K562 (cell line): Measurements from ENCODE around the gene ORC5. TPM values are rescaled to one million over a fixed set of nuclear protein-coding genes. Genes with fewer than 3 reads are reported as not detected.
A peak's percentile ranks its signal among the peaks of the same experiment; 100 is the strongest.

Experiments used
- ATAC-seq: fragments of 200-7000 bp; cut with Tn5 transposase; 3 replicates; pipeline ENCODE4 v1.9.1; 2020; ENCODE audit warnings: moderate library complexity
- BruUV-seq: library from RNA; stranded (reverse); fragments of 400-500 nt; replicated peaks from 2 replicates; lab custom pipeline; 2021; lab: Mats Ljungman, UMichigan
- CTCF ChIA-PET: fragments of 300-600 bp; formaldehyde crosslinking; extraction: SDS; loops from one replicate; lab custom pipeline; 2021; ENCODE audit warnings: low intra/inter-chr PET ratio; lab: Yijun Ruan, JAX
- POLR2A ChIA-PET: fragments of 300-600, 350-650 bp; sonication (Branson Sonifier 250); formaldehyde crosslinking; extraction: SDS; loops from one replicate; lab custom pipeline; 2021; ENCODE audit warnings: antibody characterized with exemption, inconsistent platforms; lab: Yijun Ruan, JAX
- DNase-seq, 4 experiments: peaks; one replicate each; pipeline versions ENCODE4 v3.0.0 to v3.0.0-alpha.2; 2011 to 2018; ENCODE audit warnings: low spot score in 3 of 4, mixed read lengths in 3 of 4; ENCODE audit errors: extremely low read depth in 1 of 4
- FAIRE-seq: peaks from 2 replicates; lab custom pipeline; 2011; peaks lifted over from hg19 to GRCh38; lab: Jason Lieb, UNC
- H2AFZ ChIP-seq: 2 replicates; pipeline ENCODE4 v1.6.0; 2011; ENCODE audit warnings: low read depth, low read length, control low read depth, inconsistent platforms
- H3K27ac ChIP-seq: fragments of 200-600 bp; 3 replicates; pipeline ENCODE4 v1.8.0; 2011; ENCODE audit warnings: low read depth, mild to moderate bottlenecking, control low read depth, inconsistent platforms, low read length, moderate library complexity, mixed read lengths; ENCODE audit errors: extremely low read depth
- H3K27me3 ChIP-seq, 2 experiments: fragments of 300-600 bp in 1 of 2; 2 replicates in 1 of 2; 3 replicates in 1 of 2; pipeline versions ENCODE4 v1.6.0 to v1.8.0; 2011; ENCODE audit warnings: inconsistent platforms in 2 of 2, low read length in 2 of 2, mild to moderate bottlenecking in 1 of 2, mixed read lengths in 1 of 2, moderate library complexity in 1 of 2; ENCODE audit not compliant: control insufficient read depth in 2 of 2, insufficient read depth in 2 of 2
- H3K36me3 ChIP-seq: fragments of 300-600 bp; 3 replicates; pipeline ENCODE4 v1.8.0; 2011; ENCODE audit warnings: mild to moderate bottlenecking, low read length, inconsistent platforms; ENCODE audit not compliant: control insufficient read depth, insufficient read depth
- H3K4me1 ChIP-seq, 2 experiments: fragments of 200-600 bp in 1 of 2; replicated peaks in 1 of 2; 2 replicates in 1 of 2; 3 replicates in 1 of 2; pipeline versions ENCODE4 v1.5.1 to v1.8.0; 2011; ENCODE audit warnings: inconsistent platforms in 2 of 2, low read length in 2 of 2, mild to moderate bottlenecking in 1 of 2, mixed read lengths in 1 of 2, moderate library complexity in 1 of 2; ENCODE audit not compliant: control insufficient read depth in 2 of 2, insufficient read depth in 2 of 2
- H3K4me2 ChIP-seq: 2 replicates; pipeline ENCODE4 v1.6.1; 2011; ENCODE audit warnings: low read length, control low read depth, inconsistent platforms, mixed read lengths; ENCODE audit not compliant: insufficient read depth
- H3K4me3 ChIP-seq: fragments of 200-600 bp; sonication (generic), shearing (Covaris generic); 2 replicates; pipeline ENCODE4 v1.5.1; 2016; ENCODE audit warnings: control low read depth, inconsistent platforms
- H3K79me2 ChIP-seq: fragments of 200-600 bp; 3 replicates; pipeline ENCODE4 v1.8.0; 2011; ENCODE audit warnings: low read length, inconsistent platforms; ENCODE audit not compliant: control insufficient read depth, insufficient read depth
- H3K9ac ChIP-seq, 2 experiments: 2 replicates each; pipeline versions ENCODE4 v1.6.0 to v1.6.1; 2011; ENCODE audit warnings: low read depth in 2 of 2, low read length in 2 of 2, control low read depth in 1 of 2, inconsistent platforms in 1 of 2, mild to moderate bottlenecking in 1 of 2, mixed read lengths in 1 of 2; ENCODE audit not compliant: insufficient read depth in 1 of 2
- H3K9me1 ChIP-seq: one replicate; pipeline ENCODE4 v1.6.0; 2011; ENCODE audit warnings: inconsistent platforms, mild to moderate bottlenecking, low read length, moderate library complexity; ENCODE audit not compliant: control insufficient read depth, insufficient read depth
- H3K9me3 ChIP-seq: replicated peaks from 2 replicates; pipeline ENCODE4 v1.5.1; 2011; ENCODE audit warnings: low read depth, low read length, inconsistent platforms; ENCODE audit not compliant: control insufficient read depth, insufficient read depth
- H4K20me1 ChIP-seq: replicated peaks from 2 replicates; pipeline ENCODE4 v1.6.1; 2011; ENCODE audit warnings: low read length, inconsistent platforms, mixed read lengths; ENCODE audit not compliant: control insufficient read depth, insufficient read depth
- ATF4 ChIP-seq: fragments of 450-650 bp; formaldehyde crosslinking; IDR thresholded peaks from 2 replicates; pipeline ENCODE4 v1.4.0; 2022; ENCODE audit warnings: mild to moderate bottlenecking, moderate library complexity
- SRSF1 ChIP-seq: fragments of 200-400 bp; formaldehyde crosslinking; IDR thresholded peaks from 2 replicates; pipeline ENCODE4 v1.6.1; 2017; ENCODE audit warnings: mild to moderate bottlenecking, low read depth, low read length, moderate library complexity
- ZNF436 ChIP-seq: fragments of 250-450, 450-650 bp; sonication (Bioruptor Pico); formaldehyde crosslinking; IDR thresholded peaks from 2 replicates; pipeline ENCODE4 v1.7.0; 2020; ENCODE audit warnings: mild to moderate bottlenecking
- ZNF561 ChIP-seq: fragments of 450-650 bp; formaldehyde crosslinking; conservative IDR thresholded peaks from 2 replicates; pipeline ENCODE4 v1.4.0; 2020; ENCODE audit warnings: mild to moderate bottlenecking, moderate library complexity
- ZNF584 ChIP-seq: fragments of 200-800 bp; sonication (Bioruptor generic); IDR thresholded peaks from 2 replicates; pipeline ENCODE4 v1.6.1; 2016; ENCODE audit warnings: low read depth, mild to moderate bottlenecking, missing genetic modification characterization, missing compliant biosample characterization
- WGBS: fragments of 100-300 bp; shearing (Covaris generic); methylation state at CpG from one replicate; pipeline ENCODE4 v1.1.6; 2016; ENCODE audit warnings: low coverage, mixed read lengths; ENCODE audit not compliant: insufficient coverage; ENCODE audit errors: missing lambda C conversion rate; 5-methylcytosine and 5-hydroxymethylcytosine counted together
- in situ Hi-C: fragments of 300-500 bp; cut with MboI; formaldehyde crosslinking; loops from 4 replicates; pipeline ENCODE4 v1.15.0; 2018; ENCODE audit warnings: inconsistent platforms, mixed read lengths
- intact Hi-C: fragments of 100-400 bp; cut with micrococcal nuclease; formaldehyde crosslinking; loops from 2 replicates; pipeline ENCODE4 v1.14.2; 2022
- polyA plus RNA-seq, 8 experiments: library from polyadenylated mRNA; depleted of rRNA in 4 of 8; stranded (reverse) in 5 of 8; unstranded in 3 of 8; fragments of >200 nt; fragmentation: Nextera tagmentation in 2 of 8; fragmentation: Illumina TruSeq in 1 of 8; extraction: Ambion mirVana in 2 of 8; extraction: Trizol in 1 of 8; gene quantifications; 2 replicates each; pipeline versions ENCODE4 v1.2.1 to v1.2.3, GENCODE V29; 2011 to 2014; ENCODE audit warnings: inconsistent platforms in 1 of 8, missing spikeins in 1 of 8
- total RNA-seq, 7 experiments: library from RNA; depleted of rRNA in 6 of 7; stranded (reverse); fragments of >200 nt in 6 of 7; fragmentation: Illumina TruSeq in 2 of 7; extraction: Trizol in 2 of 7; gene quantifications; 2 replicates each; pipeline versions ENCODE4 v1.2.1 to v1.2.3, GENCODE V29; 2011 to 2021; ENCODE audit warnings: low replicate concordance in 1 of 7

The ORC5 gene
- total and polyA plus RNA-seq, 9 of the 15 experiments (the other 6 are each of a cell fraction or from before 2014, with no cell fraction given), result 29.8 to 136 (median 54.8) TPM

GRCh38 chr7:104091242-104091641 is 116.6 kb downstream of the ORC5 start:
- Histone ChIP-seq H3K4me1 (peaks cover 10 to 39% of the 10 kb centered on the region in 2 experiments; a peak in 4 of 5 replicates), H3K9ac (no peak overlapping the region), H3K79me2 (no peaks in the 10 kb centered on the region), H4K20me1 (no peaks in the 10 kb centered on the region), H3K9me3 (no peaks in the 10 kb centered on the region), H3K9me1 (no peaks in the 10 kb centered on the region), H2AFZ (peak overlapping the region; percentile 70; the same call in 1 of the 2 replicates), H3K27ac (no peak overlapping the region), H3K27me3 (no peaks in the 10 kb centered on the region), H3K4me3 (no peak overlapping the region), H3K4me2 (peak overlapping the region; percentile 4; the same call in 1 of the 2 replicates), H3K36me3 (no peaks in the 10 kb centered on the region)
- ATAC-seq (no peak), DNase-seq (no peak), FAIRE-seq (no peak)
- WGBS, result 21% methylated on average over 4 of the region's 4 CpGs
- no TSS peak for BruUV-seq
- ChIA-PET POLR2A (interaction anchor here (0.6 kb wide), 1 partner anchor 399 kb away, joined by 3 read pairs; no protein-coding TSS in a partner anchor), CTCF (interaction anchor here (0.5 kb wide), 1 partner anchor 257 kb away, joined by 3 read pairs; no protein-coding TSS in a partner anchor)
- in situ Hi-C loops (no loop called here), intact Hi-C loops (loop anchor here (10.0 kb wide), 4 partner anchors 176 to 426 kb away; no protein-coding TSS in a partner anchor)
- TF ChIP-seq ZNF436 (CRISPR knock-in tag) (no peak), ATF4 (CRISPR knock-in tag) (no peak), ZNF584 (CRISPR knock-in tag) (no peak), ZNF561 (CRISPR knock-in tag) (no peak), SRSF1 (no peak)
